Tibial artery (tissue), 4 donors: ENCODE data around the gene TEDC1.

Experiments used
- DNase-seq, 2 donors: peaks; one replicate each; pipeline ENCODE4 v3.0.0-alpha.2; 2019
- H3K27ac ChIP-seq, 2 donors: fragments of 200-600 bp; sonication (generic) in 1 of 2; 1 replicate in 1 of 2; 2 replicates in 1 of 2; pipeline ENCODE4 v1.5.1; 2018 to 2019; ENCODE audit warnings: mild to moderate bottlenecking in 1 of 2
- H3K27me3 ChIP-seq, 2 donors: fragments of 200-600 bp; sonication (generic) in 1 of 2; one replicate each; pipeline versions ENCODE4 v1.5.1 to v1.6.0; 2016 to 2019
- H3K36me3 ChIP-seq, 3 donors: fragments of 200-600 bp; sonication (generic) in 2 of 3; one replicate each; pipeline ENCODE4 v1.5.1; 2016 to 2019; ENCODE audit warnings: mild to moderate bottlenecking in 2 of 3
- H3K4me1 ChIP-seq, 4 donors: fragments of 200-600 bp; sonication (generic) in 2 of 4; 1 replicate in 3 of 4; 2 replicates in 1 of 4; pipeline ENCODE4 v1.5.1; 2016 to 2019
- H3K4me3 ChIP-seq, 2 donors: fragments of 200-600 bp; sonication (generic) in 1 of 2; 1 replicate in 1 of 2; 2 replicates in 1 of 2; pipeline ENCODE4 v1.5.1; 2018 to 2019; ENCODE audit warnings: mild to moderate bottlenecking in 2 of 2
- H3K9me3 ChIP-seq, 3 donors: fragments of 200-600 bp; sonication (generic) in 1 of 3; one replicate each; pipeline ENCODE4 v1.5.1; 2016 to 2019
- CTCF ChIP-seq, 2 experiments: fragments of 200-600 bp in 1 of 2; fragments of 450-650 bp in 1 of 2; IDR thresholded peaks; one replicate each; pipeline ENCODE4 v1.5.1; 2017 to 2019; ENCODE audit warnings: antibody characterized with exemption in 2 of 2, mild to moderate bottlenecking in 1 of 2, moderate library complexity in 1 of 2
- intact Hi-C: fragments of 100-400 bp; cut with DNase I; formaldehyde crosslinking; loops from one replicate; pipeline ENCODE4 v1.15.0; 2023; ENCODE audit warnings: low total_unique reads

TEDC1 gene

GRCh38 chr14:105475269-105476096 is 15.6 kb upstream of the TEDC1 start:
- no peaks in the 10 kb centered on the region for H3K9me3 ChIP-seq
- H3K4me1 ChIP-seq = peaks cover 18 to 83% (median 70%) of the 10 kb centered on the region in 4 donors
- H3K36me3 ChIP-seq = peaks cover 6 to 23% (median 14%) of the 10 kb centered on the region in 3 donors
- DNase-seq = peak; percentile 71 to 88
- no peaks in the 10 kb centered on the region for H3K27me3 ChIP-seq
- intact Hi-C loops = loop anchor here (10.0 kb wide), 1 partner anchor 721 kb away; the partner anchor contains the start of gene SIVA1
- no peak for TF ChIP-seq CTCF (IDR thresholded peaks at IDR 0.05)
- H3K4me3 ChIP-seq = peak overlapping the region; percentile 76 to 88
- peak overlapping the region; percentile 97 to 98 for H3K27ac ChIP-seq

- peak; percentile 76 to 93 for DNase-seq
- H3K4me1 ChIP-seq = peaks cover 20 to 83% (median 71%) of the 10 kb centered on the region in 4 donors
- peak overlapping the region; percentile 97 to 98 for H3K27ac ChIP-seq
- H3K27me3 ChIP-seq = no peaks in the 10 kb centered on the region
- peaks cover 6 to 23% (median 14%) of the 10 kb centered on the region in 3 donors for H3K36me3 ChIP-seq
- peak overlapping the region; percentile 76 to 88 for H3K4me3 ChIP-seq
- TF ChIP-seq CTCF (IDR thresholded peaks at IDR 0.05) = no peak
- intact Hi-C loops = loop anchor here (10.0 kb wide), 1 partner anchor 721 kb away; the partner anchor contains the start of gene SIVA1
- H3K9me3 ChIP-seq = no peaks in the 10 kb centered on the region
These were observed 14.8 kb upstream of the TEDC1 start for GRCh38 chr14:105476097-105476830.

GRCh38 chr14:105476831-105477659 is 14.0 kb upstream of the TEDC1 start:
- H3K36me3 ChIP-seq = peaks cover 6 to 23% (median 14%) of the 10 kb centered on the region in 3 donors
- H3K4me3 ChIP-seq = peak overlapping the region; percentile 76 to 88
- peaks cover 23 to 83% (median 71%) of the 10 kb centered on the region in 4 donors for H3K4me1 ChIP-seq
- no peak for TF ChIP-seq CTCF (IDR thresholded peaks at IDR 0.05)
- no peaks in the 10 kb centered on the region for H3K9me3 ChIP-seq
- no peaks in the 10 kb centered on the region for H3K27me3 ChIP-seq
- intact Hi-C loops = loop anchor here (10.0 kb wide), 1 partner anchor 722 kb away; the partner anchor contains the start of gene SIVA1
- no peak for DNase-seq
- H3K27ac ChIP-seq = peak overlapping the region; percentile 97 to 98

GRCh38 chr14:105477660-105478397 is 13.2 kb upstream of the TEDC1 start:
- H3K9me3 ChIP-seq = no peaks in the 10 kb centered on the region
- peak in 1 of 2 donors; percentile 66 for DNase-seq
- peaks cover 23 to 83% (median 71%) of the 10 kb centered on the region in 4 donors for H3K4me1 ChIP-seq
- H3K4me3 ChIP-seq = peak overlapping the region; percentile 76 to 88
- no peak for TF ChIP-seq CTCF (IDR thresholded peaks at IDR 0.05)
- H3K27me3 ChIP-seq = no peaks in the 10 kb centered on the region
- H3K36me3 ChIP-seq = peaks cover 6 to 23% (median 14%) of the 10 kb centered on the region in 3 donors
- intact Hi-C loops = loop anchor here (10.0 kb wide), 1 partner anchor 723 kb away; the partner anchor contains the start of gene SIVA1
- peak overlapping the region; percentile 97 to 98 for H3K27ac ChIP-seq
